ENCODE results near the gene ZNF786.

DNA sequence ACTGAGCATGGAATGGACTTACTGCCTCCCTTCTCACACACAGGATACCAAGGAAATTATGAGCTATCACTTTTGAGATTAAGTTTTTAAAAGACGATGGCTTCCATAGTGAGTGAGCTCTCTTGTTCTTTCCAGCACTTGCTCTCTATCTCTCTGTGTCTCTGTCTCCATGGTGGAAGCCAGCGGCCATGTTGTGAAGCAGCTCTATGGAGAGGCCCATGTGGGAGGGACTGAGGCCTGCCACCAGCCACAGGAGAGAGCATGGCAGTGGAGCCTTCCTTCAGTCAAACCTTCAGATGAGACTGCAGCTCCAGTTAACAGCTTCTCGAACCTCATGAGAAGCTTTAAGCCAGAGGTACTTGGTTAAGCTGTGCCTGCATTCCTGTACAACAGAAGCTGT, 41.7 kb downstream of the ZNF786 start:
- TF ChIP-seq, protein P1, sequence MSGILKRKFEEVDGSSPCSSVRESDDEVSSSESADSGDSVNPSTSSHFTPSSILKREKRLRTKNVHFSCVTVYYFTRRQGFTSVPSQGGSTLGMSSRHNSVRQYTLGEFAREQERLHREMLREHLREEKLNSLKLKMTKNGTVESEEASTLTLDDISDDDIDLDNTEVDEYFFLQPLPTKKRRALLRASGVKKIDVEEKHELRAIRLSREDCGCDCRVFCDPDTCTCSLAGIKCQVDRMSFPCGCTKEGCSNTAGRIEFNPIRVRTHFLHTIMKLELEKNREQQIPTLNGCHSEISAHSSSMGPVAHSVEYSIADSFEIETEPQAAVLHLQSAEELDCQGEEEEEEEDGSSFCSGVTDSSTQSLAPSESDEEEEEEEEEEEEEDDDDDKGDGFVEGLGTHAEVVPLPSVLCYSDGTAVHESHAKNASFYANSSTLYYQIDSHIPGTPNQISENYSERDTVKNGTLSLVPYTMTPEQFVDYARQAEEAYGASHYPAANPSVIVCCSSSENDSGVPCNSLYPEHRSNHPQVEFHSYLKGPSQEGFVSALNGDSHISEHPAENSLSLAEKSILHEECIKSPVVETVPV (CRISPR knock-in tag; IDR thresholded peaks at IDR 0.05), result no peak
- no peak for TF ChIP-seq ISL1 (CRISPR knock-in tag; IDR thresholded peaks at IDR 0.05)
- TF ChIP-seq BACH2 (CRISPR knock-in tag; IDR thresholded peaks at IDR 0.05; ENCODE audit: borderline replicate concordance), result no peak
- no peak for TF ChIP-seq SNAI2 (CRISPR knock-in tag; IDR thresholded peaks at IDR 0.05)
- TF ChIP-seq ZNF8 (CRISPR knock-in tag; IDR thresholded peaks at IDR 0.05), result no peak
- no peak for TF ChIP-seq OSR1 (CRISPR knock-in tag; IDR thresholded peaks at IDR 0.05)
- no peak for TF ChIP-seq ZFP3 (CRISPR knock-in tag; IDR thresholded peaks at IDR 0.05)
- TF ChIP-seq, protein P2, sequence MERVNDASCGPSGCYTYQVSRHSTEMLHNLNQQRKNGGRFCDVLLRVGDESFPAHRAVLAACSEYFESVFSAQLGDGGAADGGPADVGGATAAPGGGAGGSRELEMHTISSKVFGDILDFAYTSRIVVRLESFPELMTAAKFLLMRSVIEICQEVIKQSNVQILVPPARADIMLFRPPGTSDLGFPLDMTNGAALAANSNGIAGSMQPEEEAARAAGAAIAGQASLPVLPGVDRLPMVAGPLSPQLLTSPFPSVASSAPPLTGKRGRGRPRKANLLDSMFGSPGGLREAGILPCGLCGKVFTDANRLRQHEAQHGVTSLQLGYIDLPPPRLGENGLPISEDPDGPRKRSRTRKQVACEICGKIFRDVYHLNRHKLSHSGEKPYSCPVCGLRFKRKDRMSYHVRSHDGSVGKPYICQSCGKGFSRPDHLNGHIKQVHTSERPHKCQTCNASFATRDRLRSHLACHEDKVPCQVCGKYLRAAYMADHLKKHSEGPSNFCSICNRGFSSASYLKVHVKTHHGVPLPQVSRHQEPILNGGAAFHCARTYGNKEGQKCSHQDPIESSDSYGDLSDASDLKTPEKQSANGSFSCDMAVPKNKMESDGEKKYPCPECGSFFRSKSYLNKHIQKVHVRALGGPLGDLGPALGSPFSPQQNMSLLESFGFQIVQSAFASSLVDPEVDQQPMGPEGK (CRISPR knock-in tag; IDR thresholded peaks at IDR 0.05; ENCODE audit: borderline replicate concordance), result no peak
- no peak for TF ChIP-seq ZNF70 (CRISPR knock-in tag; IDR thresholded peaks at IDR 0.05)

Measured in SK-N-SH treated with all-trans-retinoic acid at 6 μM for 48 hours (cell line).